Parathyroid adenoma (tissue), 2 donors: ENCODE results near the gene ZNF300.

Source experiments
- H2AFZ ChIP-seq: fragments of 300-600 bp; sonication (generic); one replicate; pipeline ENCODE4 v1.7.0; 2017; ENCODE audit warnings: antibody characterized with exemption, mild to moderate bottlenecking
- H3K27ac ChIP-seq: fragments of 300-600 bp; sonication (generic); one replicate; pipeline ENCODE4 v1.7.0; 2017
- H3K27me3 ChIP-seq: fragments of 300-600 bp; sonication (generic); one replicate; pipeline ENCODE4 v1.7.0; 2017; ENCODE audit warnings: low read length; ENCODE audit not compliant: control insufficient read depth, insufficient read depth
- H3K36me3 ChIP-seq: fragments of 300-600 bp; sonication (generic); one replicate; pipeline ENCODE4 v1.7.0; 2017; ENCODE audit warnings: low read length; ENCODE audit not compliant: control insufficient read depth, insufficient read depth
- H3K4me1 ChIP-seq: fragments of 300-600 bp; sonication (generic); one replicate; pipeline ENCODE4 v1.7.0; 2017; ENCODE audit warnings: control low read depth
- H3K4me2 ChIP-seq: fragments of 300-600 bp; sonication (generic); one replicate; pipeline ENCODE4 v1.7.0; 2017; ENCODE audit warnings: low read length
- H3K4me3 ChIP-seq: fragments of 300-600 bp; sonication (generic); one replicate; pipeline ENCODE4 v1.7.0; 2017; ENCODE audit warnings: low read depth, low read length
- H3K79me2 ChIP-seq: fragments of 300-600 bp; sonication (generic); one replicate; pipeline ENCODE4 v1.7.0; 2017; ENCODE audit warnings: control low read depth
- H3K9ac ChIP-seq: fragments of 300-600 bp; sonication (generic); one replicate; pipeline ENCODE4 v1.7.0; 2017; ENCODE audit warnings: mild to moderate bottlenecking
- H3K9me3 ChIP-seq: fragments of 300-600 bp; sonication (generic); one replicate; pipeline ENCODE4 v1.7.0; 2017; ENCODE audit warnings: low read length; ENCODE audit not compliant: control insufficient read depth
- TF ChIP-seq, protein P1 (sequence below): fragments of 300-600 bp; sonication (generic); IDR thresholded peaks from one replicate; pipeline ENCODE4 v1.7.0; 2017; ENCODE audit warnings: antibody characterized with exemption, mild to moderate bottlenecking
- donor health status: primary hyperparathyroidism.

The ZNF300 gene

DNA sequence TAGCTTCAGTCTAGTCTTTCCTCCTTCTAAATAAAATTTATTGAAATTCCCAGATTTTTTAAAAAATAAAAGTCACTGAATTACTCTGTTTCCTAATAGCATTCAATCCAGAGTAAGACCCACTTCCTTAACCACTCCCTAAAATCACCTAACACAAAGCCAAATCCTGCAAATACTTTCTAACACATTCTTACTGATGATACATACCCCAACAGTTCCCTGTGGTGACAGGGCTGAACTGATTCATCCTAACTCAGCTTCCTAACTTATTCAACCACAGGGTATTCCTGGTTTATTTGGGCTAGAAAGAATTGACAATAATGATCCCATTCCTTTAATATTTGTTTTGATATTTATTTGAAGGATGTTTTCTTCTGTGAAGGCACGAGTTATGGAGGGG lies 40.7 kb upstream of the ZNF300 start:
- Histone ChIP-seq H2AFZ (no peak overlapping the region), H3K9ac (no peak overlapping the region), H3K4me2 (peak overlapping the region; percentile 97), H3K9me3 (peaks cover 6% of the 10 kb centered on the region), H3K27me3 (no peaks in the 10 kb centered on the region), H3K4me3 (peak overlapping the region; percentile 97), H3K36me3 (peaks cover 11% of the 10 kb centered on the region), H3K4me1 (no peaks in the 10 kb centered on the region), H3K79me2 (no peaks in the 10 kb centered on the region), H3K27ac (no peak overlapping the region)
- TF ChIP-seq, protein P1, sequence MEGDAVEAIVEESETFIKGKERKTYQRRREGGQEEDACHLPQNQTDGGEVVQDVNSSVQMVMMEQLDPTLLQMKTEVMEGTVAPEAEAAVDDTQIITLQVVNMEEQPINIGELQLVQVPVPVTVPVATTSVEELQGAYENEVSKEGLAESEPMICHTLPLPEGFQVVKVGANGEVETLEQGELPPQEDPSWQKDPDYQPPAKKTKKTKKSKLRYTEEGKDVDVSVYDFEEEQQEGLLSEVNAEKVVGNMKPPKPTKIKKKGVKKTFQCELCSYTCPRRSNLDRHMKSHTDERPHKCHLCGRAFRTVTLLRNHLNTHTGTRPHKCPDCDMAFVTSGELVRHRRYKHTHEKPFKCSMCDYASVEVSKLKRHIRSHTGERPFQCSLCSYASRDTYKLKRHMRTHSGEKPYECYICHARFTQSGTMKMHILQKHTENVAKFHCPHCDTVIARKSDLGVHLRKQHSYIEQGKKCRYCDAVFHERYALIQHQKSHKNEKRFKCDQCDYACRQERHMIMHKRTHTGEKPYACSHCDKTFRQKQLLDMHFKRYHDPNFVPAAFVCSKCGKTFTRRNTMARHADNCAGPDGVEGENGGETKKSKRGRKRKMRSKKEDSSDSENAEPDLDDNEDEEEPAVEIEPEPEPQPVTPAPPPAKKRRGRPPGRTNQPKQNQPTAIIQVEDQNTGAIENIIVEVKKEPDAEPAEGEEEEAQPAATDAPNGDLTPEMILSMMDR = no peak

DNA sequence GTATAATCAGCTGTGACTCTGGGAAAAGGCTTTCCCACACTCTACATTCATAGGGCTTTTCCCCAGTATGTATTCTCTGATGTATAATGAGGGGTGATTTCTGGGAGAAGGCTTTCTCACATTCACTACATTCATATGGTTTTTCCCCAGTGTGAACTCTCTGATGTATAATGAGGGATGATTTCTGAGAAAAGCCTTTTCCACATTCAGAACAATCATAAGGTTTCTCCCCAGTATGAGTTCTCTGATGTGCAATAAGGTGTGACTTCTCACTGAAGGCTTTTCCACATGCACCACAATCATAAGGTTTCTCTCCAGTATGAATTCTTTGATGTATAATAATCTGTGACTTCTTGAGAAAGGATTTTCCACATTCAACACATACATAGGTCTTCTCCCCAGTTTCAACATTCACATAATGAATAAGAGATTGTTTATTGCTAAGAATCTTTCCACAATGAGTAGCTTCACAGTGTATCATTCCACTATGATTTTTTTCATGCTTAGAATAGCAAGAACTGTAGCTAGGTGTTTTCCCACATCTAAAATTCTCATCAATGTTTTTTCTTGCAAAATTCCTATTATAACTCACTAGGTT lies 26.7 kb upstream of the ZNF300 start:
- TF ChIP-seq, protein P1 = no peak

DNA sequence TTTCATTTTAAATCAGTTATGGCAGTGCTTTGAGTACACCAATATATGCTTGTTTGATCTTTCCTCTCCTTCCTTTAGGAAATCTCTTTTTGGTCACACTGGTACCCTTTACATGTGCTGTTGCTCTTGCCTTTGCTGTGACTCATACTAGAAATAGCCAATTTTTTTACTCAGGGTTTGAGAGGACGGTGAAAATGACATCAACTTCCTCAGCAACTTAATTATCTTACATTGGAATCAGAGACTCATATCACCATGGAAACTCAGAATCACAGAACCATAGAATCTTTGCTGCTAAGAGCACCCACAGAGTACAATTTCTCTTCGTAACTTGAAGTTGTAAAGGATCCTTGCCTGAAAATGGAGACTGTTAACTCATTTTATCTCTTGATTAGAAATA lies 13.8 kb upstream of the ZNF300 start:
- H3K4me1 ChIP-seq = no peaks in the 10 kb centered on the region
- H3K79me2 ChIP-seq = no peaks in the 10 kb centered on the region
- no peaks in the 10 kb centered on the region for H3K36me3 ChIP-seq
- H3K27ac ChIP-seq = no peak overlapping the region
- H3K9ac ChIP-seq = no peak overlapping the region
- TF ChIP-seq, protein P1 = no peak
- H2AFZ ChIP-seq = no peak overlapping the region
- no peaks in the 10 kb centered on the region for H3K27me3 ChIP-seq
- H3K9me3 ChIP-seq = no peaks in the 10 kb centered on the region
- H3K4me2 ChIP-seq = no peak overlapping the region
- no peak overlapping the region for H3K4me3 ChIP-seq

More for the DNA sequence above, 26.7 kb upstream of the ZNF300 start:
- Histone ChIP-seq H3K4me2 (no peak overlapping the region), H3K4me1 (no peaks in the 10 kb centered on the region), H3K27ac (no peak overlapping the region), H3K9me3 (peaks cover 21% of the 10 kb centered on the region), H3K79me2 (no peaks in the 10 kb centered on the region), H2AFZ (no peak overlapping the region), H3K9ac (no peak overlapping the region), H3K27me3 (no peaks in the 10 kb centered on the region), H3K36me3 (peaks cover 22% of the 10 kb centered on the region), H3K4me3 (no peak overlapping the region)

DNA sequence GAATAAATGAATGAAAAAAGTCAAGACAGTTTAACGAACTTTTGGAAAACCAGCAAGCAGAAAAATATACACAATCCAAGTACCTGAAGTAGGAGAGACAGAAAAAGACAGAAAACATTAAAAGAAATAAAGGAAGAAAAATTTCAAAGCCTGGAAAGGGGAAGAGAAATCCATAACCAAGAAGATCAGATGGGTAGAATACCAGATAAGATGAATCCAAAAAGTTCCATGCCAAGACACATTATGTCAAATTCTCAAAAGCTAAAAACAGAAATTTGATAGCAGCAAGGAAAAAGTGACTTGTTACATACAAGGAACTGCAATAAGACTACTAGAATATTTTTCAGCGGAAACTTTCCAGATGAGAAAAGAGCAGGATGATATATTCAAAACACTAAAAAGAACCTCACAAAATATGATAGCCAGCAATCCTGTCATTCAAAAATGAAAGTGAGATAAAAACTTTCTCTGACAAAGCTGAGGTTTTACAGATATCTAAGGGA lies 7.6 kb upstream of the ZNF300 start:
- no peak overlapping the region for H3K9ac ChIP-seq
- H3K36me3 ChIP-seq = no peaks in the 10 kb centered on the region
- H3K4me2 ChIP-seq = no peak overlapping the region
- no peaks in the 10 kb centered on the region for H3K9me3 ChIP-seq
- TF ChIP-seq, protein P1 = no peak
- H3K4me3 ChIP-seq = no peak overlapping the region
- H2AFZ ChIP-seq = no peak overlapping the region
- no peaks in the 10 kb centered on the region for H3K27me3 ChIP-seq
- H3K27ac ChIP-seq = no peak overlapping the region
- H3K4me1 ChIP-seq = no peaks in the 10 kb centered on the region
- no peaks in the 10 kb centered on the region for H3K79me2 ChIP-seq

DNA sequence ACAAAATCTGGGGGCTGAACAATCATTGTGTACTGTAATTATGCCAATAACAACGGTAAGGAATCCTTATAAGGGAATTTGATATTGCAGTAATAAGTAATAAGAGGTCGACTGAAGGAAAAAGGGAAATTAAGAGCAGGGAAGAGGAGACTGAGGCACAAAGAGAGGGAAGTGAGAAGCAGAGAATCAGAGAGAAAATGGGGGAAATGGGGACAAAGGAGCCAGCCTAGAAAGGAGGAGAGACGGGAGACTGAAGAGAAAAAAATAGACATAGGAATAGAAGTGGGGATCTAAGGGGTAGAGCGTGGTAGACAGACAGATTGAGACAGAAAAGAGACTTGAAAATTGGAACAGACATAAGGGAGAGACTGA lies 518 bp upstream of the ZNF300 start:
- no peaks in the 10 kb centered on the region for H3K4me1 ChIP-seq
- no peaks in the 10 kb centered on the region for H3K79me2 ChIP-seq
- no peaks in the 10 kb centered on the region for H3K36me3 ChIP-seq
- H3K27me3 ChIP-seq = no peaks in the 10 kb centered on the region
- peak overlapping the region; percentile 85 for H3K4me2 ChIP-seq
- peak overlapping the region; percentile 67 for H3K27ac ChIP-seq
- peak overlapping the region; percentile 71 for H3K4me3 ChIP-seq
- H2AFZ ChIP-seq = peak overlapping the region; percentile 84
- H3K9ac ChIP-seq = no peak overlapping the region
- H3K9me3 ChIP-seq = peaks cover 10% of the 10 kb centered on the region
- TF ChIP-seq, protein P1 = no peak
